ENCODE measurements around the gene CCSER2.
"Not testable (repeated sequence)": the region's sequence is repeated elsewhere in the genome, so short reads cannot be mapped to it uniquely, and the experiment has no call there.

Gene CCSER2, protein sequence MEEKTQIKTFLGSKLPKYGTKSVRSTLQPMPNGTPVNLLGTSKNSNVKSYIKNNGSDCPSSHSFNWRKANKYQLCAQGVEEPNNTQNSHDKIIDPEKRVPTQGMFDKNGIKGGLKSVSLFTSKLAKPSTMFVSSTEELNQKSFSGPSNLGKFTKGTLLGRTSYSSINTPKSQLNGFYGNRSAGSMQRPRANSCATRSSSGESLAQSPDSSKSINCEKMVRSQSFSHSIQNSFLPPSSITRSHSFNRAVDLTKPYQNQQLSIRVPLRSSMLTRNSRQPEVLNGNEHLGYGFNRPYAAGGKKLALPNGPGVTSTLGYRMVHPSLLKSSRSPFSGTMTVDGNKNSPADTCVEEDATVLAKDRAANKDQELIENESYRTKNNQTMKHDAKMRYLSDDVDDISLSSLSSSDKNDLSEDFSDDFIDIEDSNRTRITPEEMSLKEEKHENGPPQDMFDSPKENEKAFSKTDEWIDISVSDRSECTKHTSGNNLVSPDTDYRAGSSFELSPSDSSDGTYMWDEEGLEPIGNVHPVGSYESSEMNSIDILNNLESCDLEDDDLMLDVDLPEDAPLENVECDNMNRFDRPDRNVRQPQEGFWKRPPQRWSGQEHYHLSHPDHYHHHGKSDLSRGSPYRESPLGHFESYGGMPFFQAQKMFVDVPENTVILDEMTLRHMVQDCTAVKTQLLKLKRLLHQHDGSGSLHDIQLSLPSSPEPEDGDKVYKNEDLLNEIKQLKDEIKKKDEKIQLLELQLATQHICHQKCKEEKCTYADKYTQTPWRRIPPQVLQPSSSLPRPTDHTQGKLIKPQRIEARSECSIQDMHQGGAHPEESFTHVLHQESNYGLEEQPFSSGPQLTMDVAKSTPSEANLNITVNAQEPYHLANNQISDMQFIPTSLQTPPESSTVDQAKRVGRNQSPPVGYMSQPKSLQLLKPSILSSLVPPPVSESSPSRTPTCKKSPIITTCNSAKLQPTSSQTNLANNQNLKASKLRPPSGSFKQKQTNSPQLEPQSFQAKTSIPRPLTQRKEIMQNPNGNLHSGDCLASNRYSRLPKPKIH

GRCh38 chr10:84328418-84329195 is at the start of gene CCSER2:
TSS of gene CCSER2 (plus strand) at chr10:84328589. CDS start at chr10:84371053, 42,464 bp downstream.
- peak; percentile 99 for DNase-seq (ENCODE audit: low spot score)

GRCh38 chr10:84279876-84280475 is 48.4 kb upstream of the CCSER2 start:
- DNase-seq (ENCODE audit: low spot score) = not testable (repeated sequence)

DNA sequence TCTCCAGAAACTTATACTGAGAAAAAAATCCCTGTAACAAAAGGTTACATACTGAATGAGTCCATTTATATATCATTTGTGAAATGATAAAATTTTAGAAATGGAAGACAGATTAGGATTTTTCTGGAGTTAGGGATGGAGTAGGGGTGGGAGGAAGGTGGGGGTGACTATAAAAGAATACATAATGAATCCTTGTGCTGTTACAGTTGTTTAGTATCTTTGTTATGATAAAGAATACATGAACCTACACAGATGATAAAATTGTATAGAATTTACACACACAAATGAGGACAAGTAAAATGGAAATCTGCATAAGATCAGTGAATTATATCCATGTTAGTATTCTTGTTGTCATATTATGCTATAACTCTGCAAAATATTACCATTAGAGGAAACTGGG is 41.7 kb upstream of the CCSER2 start:
- DNase-seq (ENCODE audit: low spot score) = no peak

DNA sequence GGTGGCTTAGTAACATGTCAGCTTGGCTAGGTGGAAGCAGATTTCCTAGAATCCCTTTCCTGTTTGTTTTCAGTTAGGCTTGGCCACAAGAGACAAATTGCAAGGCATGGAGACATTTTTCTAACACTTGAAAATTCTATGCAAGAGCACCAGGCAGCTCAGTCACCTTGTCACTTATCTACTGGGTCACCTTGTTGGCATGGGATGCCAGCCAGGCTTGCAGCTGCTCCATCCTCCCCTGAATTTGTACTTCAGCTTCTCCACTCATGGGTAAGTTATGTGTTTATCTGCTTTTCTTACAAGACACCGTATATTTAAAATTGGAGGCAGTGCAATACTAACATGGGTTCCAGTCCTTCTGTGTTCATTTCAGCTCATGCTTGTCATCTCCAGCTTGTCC is 40.2 kb upstream of the CCSER2 start:
- DNase-seq (ENCODE audit: low spot score) = no peak

DNA sequence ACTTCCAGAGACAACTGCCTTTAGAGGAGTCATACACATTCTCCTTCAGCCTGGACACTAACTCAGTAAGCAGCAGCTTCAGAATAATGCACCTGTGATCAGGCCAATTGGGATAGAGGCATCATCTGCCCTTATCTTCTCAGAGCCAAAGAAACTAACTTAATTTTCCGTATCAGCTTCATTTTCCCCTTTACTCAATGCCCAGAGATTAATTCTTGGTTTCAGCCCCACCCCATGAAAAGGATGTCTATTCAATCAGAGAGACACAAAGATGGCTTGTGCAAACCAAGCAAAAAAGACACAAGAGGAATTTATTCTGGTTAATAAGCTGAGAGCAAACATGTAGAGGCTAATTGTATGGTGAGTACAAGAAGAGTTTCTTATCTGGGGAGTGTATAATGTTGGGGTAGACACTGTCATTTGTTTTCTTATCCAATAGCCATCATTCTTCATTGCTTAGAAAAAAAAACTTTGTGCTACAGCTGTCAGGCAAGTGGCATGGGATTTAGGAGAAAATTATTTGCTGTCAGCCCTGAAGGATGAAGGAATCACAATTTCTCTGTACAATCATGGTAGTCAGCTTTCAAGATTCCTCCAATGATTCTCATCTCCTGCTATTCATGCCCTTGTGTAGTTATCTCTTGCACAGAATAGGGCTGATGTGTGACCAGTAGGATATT is 38.7 kb upstream of the CCSER2 start:
- no peak for DNase-seq (ENCODE audit: low spot score)

DNA sequence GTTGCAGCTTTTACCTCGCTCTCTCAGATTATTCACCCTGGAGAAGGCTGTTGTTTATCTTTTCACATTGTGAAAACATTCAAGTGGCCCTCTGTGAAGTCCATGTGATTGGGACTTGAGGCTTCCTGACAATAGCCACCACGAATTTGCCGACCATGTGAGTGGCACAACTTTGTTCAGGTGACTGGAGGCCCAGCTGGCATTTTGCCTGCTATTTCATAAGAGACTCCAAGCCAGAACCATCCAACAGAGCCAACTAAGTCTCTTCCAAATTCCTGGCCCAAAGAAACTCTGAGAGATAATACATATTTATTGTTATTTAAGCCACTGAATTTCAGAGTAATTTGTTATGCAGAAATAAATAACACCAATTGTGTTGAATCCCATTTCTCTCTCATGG is 38.2 kb upstream of the CCSER2 start:
- no peak for DNase-seq (ENCODE audit: low spot score)

DNA sequence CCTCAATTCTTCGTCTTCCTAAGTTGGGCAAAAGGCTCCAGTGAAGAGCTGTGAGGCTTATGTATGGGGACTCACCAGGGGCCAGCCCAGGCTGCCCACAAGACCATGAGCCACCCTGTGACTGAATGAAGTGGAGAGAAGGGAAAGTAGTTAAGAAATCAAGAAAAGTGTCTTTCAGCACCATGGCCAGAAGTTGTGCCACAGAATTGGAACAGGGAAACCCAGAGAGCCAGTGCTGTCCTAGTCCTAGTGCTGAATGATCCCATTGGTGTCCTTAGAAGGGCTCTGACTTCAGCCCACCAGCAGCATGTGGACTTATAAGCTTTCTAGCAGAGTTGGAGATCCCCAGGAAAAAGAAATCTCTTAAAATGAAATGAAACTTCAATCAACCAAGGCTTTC is 37.0 kb upstream of the CCSER2 start:
- DNase-seq (ENCODE audit: low spot score) = peak; percentile 51

GRCh38 chr10:84292502-84292901 is 35.9 kb upstream of the CCSER2 start:
- no peak for DNase-seq (ENCODE audit: low spot score)

GRCh38 chr10:84293171-84293570 is 35.2 kb upstream of the CCSER2 start:
- no peak for DNase-seq (ENCODE audit: low spot score)

DNA sequence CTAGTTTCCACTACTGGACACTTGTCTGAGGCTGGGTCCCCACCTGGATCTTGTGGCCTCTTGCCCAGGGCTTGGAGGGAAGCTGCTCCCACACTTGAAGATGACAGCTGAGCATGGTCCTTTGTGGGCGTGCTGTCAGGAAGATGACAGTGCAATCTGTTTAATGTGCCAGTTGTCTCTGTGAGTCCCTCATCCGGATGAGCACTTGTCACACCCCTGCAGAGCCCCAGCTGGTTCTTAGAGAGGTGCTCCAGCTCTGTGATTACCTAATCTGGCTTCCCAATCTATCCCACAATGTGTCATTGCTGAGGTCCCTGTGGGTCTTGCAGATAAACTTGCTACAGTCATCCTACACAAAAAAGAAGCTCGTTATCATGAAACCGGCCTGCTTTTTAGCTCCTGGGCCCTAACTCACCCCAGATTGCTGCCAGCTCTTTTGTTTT is 34.8 kb upstream of the CCSER2 start:
- DNase-seq (ENCODE audit: low spot score) = no peak

DNA sequence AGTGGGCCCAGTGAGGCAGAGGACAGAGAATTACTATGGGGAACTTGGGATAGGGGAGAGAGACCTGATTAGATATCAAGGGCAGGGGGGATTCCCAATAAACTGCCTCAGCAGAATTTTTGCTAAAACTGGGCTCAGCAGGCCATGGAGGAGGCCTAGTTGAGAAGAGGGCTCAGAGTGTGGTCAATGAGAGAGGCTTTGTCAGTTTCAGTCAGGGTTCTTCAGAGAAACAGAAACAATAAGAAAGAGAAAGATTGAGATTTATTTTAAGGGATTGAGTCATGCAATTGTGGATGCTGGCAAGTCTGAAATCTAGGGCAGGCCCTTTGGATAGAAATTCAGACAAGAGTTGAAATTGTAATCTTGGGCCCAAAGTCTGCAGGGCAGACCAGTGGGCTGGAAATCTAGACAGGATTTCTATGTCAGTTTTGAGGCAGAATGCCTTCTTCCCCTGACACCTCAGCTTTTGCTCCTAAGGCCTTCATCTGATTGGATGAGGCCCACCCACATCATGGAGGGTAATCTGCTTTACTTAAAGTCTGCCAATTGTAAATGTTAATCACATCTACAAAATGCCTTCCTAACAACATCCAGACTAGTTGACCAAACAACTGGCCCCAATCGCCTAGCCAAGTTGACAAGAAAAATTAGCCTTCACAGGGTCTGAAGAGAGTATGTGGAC is 33.5 kb upstream of the CCSER2 start:
- DNase-seq (ENCODE audit: low spot score) = no peak

DNA sequence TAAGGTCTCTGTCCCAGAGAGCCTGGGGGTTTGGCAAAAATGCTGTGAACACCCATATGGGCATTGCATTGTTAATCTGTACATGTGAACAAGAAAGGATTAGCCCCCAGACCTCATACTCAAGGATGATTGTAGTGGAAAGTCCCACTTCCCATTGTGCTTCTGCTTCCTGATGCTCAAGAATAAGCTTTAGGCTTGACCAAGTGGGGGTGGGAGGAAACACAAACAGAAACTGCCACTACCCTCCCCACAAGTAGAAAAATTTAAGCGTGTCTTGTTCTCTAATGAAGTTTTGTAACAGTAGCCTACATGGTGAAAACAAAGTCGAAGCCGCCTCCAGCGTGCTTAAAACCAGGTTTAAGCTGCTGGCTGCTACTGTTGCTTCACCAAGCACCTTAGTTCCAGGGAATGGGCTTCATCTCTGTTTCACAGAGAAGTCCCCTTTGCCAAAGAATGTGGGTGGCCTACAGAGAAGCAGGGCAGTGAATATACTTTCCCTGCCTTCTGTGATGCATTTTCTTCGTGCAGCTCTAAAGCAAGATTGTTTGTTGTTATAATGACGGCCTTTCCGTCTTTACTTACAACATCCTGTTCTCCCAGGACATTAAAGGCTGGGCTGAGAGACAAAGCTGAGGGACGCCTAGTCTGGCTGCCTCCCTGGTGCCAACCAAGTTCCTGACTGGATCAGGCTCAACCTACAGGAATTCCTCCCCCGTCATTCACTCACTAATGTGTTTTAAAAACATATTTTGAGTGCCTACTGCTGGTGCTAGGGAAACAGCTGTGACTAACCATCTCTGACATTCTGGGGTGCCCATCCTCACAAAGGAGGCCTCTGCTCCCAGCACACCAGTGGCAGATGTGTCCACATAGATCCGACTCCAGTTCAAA is 32.1 kb upstream of the CCSER2 start:
- DNase-seq (ENCODE audit: low spot score) = peak; percentile 81

DNA sequence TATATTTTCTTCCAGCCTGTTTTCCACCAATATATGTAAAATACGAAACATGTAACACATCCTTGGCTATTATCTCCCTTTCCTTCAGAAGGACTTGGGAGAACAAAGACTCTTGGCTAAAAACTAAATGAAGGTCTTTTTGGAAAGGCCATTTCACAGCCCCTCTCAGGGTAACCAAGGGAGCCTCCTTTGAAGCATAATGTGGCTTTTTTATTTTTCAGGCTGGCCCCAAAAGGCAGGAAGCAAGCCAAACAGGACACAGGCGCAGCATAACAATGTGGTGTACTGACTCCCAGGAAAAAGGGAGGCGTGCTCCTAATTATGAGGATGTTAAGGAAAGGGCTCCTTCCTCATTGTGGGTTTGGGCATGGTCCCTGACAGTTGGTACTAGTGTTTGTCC is 30.3 kb upstream of the CCSER2 start:
- DNase-seq (ENCODE audit: low spot score) = no peak

- DNase-seq (ENCODE audit: low spot score) = no peak
Measured at GRCh38 chr10:84302223-84302622, 26.2 kb upstream of the CCSER2 start.

DNA sequence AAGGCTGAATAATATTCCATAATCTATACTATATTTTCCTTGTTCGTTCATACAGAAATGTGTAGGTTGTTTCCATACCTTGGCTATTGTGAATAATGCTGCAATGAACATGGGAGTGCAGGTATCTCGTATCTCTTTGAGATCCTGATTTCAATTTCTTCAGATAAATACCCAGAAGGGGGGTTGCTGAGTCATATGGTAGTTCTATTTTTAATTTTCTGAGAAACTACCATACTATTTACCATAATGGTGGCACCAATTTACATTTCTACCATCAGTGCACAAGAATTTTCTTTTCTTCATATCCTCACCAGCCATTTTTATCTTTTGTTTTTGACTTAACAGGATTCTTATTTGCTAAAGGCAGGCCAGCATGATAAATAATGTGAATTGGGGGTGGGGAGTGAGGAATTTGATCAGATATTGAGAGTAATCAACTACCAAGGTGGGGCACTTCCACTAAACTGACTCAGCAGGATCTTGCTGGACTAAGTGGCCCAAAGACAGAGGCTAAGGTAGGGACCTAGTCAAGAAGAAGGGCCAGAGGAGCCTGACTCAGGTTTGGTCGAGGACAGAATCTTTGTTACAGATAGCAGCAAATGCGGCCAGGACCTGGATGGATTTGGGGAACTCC is 21.5 kb upstream of the CCSER2 start:
- DNase-seq (ENCODE audit: low spot score) = no peak

- no peak for DNase-seq (ENCODE audit: low spot score)
Measured at GRCh38 chr10:84308021-84308420, 20.4 kb upstream of the CCSER2 start.

- DNase-seq (ENCODE audit: low spot score) = peak; percentile 60
Measured at GRCh38 chr10:84308481-84309304, 19.7 kb upstream of the CCSER2 start.

- DNase-seq (ENCODE audit: low spot score) = no peak
Measured at GRCh38 chr10:84310470-84310869, 17.9 kb upstream of the CCSER2 start.

All from hepatic stellate cell (primary cell).